ENCODE measurements around the gene ZNF76.

ZNF76 gene

DNA sequence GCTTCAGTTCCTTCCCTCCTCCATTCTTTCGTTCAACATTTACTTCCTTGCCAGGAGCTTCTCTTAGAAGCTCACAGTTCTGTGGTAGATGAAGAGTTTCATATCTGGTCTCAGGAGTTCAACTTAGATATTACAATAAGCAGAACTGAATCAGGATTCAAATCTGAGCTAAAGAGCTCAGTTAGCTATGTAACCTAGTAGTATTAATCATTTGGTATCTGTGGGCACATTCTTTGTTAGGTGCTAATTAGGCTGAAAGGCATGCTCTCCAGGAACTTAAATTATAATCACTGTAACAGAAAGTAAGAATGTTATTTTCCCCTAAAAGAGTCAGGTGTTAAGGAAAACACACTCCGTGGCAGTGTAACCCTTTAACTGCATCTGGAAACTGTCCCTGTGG lies 8.4 kb downstream of the ZNF76 start:
- DNase-seq (ENCODE audit: low spot score): no peak

DNA sequence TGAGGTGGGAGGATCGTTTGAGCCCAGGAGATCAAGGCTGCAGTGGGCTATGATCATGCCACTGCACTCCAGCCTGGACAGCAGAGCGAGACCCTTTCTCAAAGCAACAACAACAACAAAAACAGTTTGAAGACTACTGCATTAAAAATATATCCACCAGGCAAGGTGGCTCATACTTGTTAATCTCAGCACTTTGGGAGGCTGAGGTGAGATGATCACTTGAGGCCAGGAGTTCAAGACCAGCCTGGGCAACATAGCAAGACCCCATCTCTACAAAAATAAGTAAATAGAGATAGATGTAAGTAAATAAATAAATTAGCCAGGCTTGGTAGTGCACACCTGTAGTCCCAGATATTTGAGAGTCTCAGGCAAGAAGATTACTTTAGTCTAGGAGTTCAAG lies 12.5 kb downstream of the ZNF76 start:
- DNase-seq (ENCODE audit: low spot score): no peak

DNA sequence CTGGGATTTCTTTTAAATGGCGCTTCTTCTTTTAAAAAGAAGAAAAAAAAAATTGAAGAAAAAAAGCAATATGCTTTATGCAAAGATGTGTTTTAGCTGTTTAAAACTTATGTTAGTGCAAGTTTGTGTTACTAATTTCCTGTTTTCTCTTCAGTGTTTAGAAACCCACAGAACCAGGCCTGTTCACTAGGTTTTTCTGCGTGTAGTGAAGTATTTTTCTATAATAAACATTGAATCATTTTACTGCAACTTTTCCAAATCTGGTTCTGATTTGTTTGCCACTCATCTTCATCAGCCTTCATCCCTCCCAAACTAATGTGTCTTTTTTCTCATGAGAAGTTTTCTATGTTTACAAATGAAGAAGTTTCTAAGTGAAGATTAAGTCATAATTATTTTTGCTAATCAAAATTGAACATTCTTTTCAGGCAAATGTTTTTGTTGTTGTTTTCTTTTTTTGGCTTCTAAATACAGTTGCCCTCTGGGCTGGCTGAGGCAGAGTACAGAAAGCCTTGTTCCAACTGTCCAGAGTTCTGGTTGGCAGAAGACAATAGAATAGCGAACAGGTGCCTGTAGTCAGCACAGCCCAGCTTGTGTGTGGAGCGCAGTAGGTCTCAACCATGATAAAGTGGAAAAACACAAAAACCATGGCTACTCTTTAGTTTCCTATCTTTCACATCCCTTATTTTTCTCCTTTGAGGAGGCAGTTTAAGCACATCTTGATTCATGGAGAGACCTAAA lies 14.5 kb downstream of the ZNF76 start:
- no peak for DNase-seq (ENCODE audit: low spot score)

DNA sequence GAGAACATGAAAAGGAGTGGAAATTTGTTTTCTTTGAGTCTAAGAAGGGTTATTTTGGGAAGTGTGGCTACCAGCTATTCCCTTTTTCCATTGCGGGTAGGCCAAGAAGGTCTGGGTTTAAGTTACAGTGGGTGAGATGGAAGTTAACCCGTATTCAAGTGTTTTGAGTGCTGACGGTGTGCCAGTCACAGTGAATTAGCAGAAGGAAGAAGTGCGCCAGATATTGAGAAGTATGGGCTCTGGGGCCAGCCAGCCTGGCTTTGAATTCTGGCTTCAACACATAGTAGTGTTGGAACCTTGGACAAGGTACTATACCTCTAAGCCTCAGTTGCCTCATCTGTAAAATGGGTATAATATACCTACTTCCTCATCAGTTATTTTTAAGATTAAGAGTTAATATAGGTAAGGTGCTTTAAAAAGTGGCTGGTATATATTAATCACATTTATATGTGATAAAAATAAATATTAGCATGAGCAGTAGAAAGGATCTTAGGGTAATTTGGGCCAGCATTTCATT lies 16.3 kb downstream of the ZNF76 start:
- DNase-seq (ENCODE audit: low spot score): no peak

DNA sequence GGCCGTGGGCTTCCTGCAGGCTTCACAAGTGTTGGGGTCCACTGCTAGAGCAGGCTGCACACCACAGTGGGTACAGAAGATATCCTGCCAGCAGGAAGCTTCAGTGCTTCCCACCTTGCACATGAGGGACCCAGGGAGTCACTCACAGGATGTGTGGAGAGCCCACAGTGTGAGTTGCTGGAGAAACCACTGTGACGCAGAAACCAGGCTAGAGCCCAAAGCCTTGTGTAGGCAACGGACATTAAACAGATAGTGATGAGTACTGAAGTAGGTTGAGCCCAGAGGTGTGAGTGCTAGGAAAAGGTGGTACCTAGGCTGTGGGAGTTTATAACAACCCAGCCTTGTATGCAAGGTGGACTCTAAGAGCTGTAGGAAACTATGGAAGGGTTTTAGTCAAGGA lies 19.2 kb downstream of the ZNF76 start:
- no peak for DNase-seq (ENCODE audit: low spot score)

DNA sequence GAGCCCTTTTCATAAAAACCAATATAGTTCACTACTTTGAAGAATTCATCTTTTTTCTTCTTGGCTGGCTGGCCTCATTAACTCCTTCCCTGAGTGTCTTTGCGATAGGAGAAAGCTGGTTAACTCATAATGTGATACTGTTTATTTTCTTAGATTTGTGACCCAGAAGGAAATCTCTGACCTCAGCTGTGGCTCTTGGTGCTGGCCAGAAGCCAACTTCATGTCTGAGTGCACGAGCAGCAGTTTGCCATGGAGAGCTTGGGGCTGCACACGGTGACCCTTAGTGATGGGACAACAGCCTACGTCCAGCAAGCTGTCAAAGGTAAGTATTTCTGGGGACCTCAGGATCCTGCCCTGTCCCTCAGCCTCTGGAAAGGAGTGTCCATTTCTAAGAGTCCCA lies 21.4 kb downstream of the ZNF76 start:
- no peak for DNase-seq (ENCODE audit: low spot score)

DNA sequence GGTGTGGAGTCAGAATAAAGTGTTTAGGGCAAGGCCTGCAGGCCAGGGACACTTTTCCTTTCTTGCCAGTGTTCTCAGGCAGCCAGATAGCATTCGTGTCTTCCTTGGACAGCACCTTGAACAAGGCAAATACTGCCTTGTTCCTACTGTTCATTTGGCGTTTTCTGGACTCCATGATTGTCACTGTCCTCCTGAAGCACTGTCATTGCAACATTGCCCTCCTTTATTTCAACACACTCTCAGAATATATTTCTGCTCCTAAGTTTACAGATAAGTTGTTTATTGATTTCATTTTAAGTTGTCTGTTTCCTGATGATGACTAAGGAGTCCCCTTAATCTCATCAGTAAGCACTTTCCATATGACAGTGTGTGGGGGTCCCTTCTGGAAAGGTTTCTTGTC lies 22.9 kb downstream of the ZNF76 start:
- DNase-seq (ENCODE audit: low spot score): no peak

DNA sequence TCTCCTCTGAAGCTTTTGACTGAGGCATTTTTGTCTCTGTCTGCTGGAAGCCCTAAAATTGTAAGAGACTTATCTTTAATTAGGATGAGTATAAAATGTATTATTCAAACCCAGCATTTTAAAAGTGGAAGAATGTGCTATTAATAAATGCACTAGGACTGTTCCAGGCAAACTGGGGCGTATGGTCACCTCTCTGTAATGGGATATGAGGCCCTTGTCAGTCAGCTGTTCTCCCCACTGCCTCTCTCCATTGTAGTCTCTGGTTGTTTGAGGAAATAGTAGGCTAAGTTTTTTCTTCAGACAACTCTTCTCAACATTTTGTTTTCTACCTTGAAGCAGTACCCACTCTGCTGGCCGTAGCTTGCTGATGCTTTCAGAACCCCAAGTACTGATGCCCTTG lies 23.8 kb downstream of the ZNF76 start:
- DNase-seq (ENCODE audit: low spot score): no peak

DNA sequence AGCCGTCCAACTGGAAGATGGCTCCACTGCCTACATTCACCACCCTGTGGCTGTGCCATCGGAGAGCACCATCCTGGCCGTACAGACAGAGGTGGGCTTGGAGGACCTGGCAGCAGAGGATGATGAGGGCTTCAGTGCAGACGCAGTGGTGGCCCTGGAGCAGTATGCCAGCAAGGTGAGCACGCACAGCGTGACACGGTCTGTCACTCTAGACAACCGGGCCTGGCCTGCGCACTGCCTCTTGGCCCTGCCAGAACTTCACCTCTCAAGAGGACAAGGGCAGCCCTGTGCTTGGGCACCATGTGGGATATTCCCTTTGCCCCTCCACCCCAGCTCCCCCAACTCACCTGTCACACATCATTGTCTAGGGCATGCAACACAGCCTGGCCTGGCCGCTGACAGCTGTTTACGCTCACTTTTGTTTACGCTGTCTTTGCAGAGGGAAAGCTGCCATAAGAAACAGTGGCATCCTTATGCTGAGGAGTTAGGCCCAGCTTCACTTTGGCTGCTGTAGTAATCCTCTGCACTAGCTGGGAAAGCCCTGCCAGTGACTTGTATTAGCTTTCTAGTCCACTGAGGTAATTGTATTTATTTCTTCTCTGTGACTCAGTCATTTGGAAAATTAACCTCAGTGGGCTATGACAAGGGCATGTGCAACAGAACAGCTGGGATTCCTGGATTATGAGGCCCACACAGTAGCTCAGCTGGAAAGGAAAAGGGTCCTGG lies 28.3 kb downstream of the ZNF76 start:
- DNase-seq (ENCODE audit: low spot score): no peak

DNA sequence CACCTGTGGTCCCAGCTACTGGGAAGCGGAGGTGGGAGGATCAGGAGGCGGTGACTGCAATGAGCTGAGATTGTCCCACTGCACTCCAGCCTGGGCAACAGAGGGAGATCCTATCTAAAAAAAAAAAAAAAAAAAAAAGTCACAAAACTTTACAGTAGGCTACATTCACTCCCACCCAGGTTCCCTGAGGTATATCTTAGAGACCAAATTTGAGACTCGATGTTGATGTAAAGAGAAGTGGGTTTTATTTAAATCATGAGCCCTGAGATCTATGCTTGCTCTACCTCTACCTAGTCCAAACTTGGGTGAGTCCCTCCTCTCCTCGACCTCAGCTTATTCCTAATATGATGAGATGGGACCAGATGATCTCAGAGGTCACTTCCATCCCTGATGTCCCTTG lies 29.3 kb downstream of the ZNF76 start:
- no peak for DNase-seq (ENCODE audit: low spot score)

DNA sequence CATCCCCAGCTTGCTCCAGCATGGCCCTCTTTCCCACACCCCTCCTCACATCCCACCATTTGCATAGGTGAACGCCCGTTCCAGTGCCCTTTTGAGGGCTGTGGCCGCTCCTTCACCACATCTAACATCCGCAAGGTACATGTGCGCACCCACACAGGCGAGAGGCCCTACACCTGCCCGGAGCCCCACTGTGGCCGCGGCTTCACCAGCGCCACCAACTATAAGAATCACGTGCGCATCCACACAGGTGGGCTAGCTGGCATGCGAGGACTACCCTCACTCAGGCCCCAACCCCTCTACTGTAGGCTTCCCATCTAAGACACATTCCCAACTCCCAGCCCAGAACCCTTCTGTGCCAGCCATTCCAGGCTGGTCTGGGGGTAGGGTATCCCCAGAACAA lies 32.0 kb downstream of the ZNF76 start:
- no peak for DNase-seq (ENCODE audit: low spot score)

DNA sequence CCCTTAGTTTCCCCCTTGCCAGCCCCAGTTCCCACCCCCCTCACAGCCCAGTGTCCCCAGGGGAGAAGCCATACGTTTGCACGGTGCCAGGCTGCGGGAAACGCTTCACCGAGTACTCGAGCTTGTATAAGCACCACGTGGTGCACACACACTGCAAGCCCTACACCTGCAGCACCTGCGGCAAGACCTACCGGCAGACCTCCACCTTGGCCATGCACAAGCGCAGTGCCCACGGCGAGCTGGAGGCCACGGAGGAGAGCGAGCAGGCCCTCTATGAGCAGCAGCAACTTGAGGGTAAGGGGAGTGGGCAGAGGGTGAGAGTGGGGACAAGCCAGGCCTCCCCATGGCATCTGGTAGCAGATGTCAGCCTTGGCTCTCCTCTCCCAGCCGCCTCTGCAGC lies 33.0 kb downstream of the ZNF76 start:
- no peak for DNase-seq (ENCODE audit: low spot score)

DNA sequence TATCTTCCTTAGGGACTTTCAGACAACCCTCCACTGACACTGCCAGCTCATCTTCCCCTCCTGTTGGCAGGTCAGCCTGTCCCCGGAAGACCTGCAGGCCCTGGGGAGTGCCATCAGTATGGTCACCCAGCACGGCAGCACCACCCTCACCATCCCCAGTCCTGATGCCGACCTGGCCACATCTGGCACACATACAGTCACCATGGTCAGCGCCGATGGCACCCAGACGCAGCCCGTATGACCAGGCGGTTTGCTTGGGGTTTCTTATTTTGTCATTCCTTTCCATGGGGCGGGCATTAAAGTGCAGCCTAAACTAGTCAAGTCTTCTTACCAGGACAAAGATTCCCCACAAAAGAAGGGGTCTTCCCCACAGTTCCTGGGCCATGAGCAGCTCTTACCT lies 34.1 kb downstream of the ZNF76 start:
- no peak for DNase-seq (ENCODE audit: low spot score)

DNA sequence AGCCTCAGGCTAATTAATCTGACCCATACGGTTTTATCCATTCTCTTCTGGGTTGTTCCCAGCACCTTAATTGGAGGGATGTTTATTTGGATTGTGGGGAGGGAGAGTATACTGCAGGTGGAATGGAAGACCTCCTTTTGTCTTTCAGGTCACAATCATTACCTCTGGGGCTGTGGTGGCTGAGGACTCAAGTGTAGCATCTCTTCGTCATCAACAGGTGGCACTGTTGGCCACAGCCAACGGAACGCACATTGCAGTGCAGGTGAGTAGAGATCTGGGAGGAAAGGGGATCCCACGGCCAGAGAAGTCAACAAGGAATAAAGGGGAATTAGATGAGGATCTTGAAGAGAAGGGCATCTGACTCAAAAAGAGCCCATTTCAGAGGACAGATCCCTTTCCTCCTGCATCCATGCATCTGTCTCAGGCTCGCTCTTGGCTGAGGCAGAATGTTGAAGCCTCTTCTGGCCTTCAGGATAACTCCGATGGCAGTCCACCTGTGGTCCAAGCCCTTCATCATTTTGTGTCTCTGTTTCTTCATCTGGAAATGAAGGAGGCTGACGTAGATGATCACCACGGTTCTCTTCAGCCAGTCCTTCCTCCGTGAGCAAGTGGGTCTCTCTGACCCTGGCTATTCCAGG lies 34.9 kb downstream of the ZNF76 start:
- DNase-seq (ENCODE audit: low spot score): no peak

DNA sequence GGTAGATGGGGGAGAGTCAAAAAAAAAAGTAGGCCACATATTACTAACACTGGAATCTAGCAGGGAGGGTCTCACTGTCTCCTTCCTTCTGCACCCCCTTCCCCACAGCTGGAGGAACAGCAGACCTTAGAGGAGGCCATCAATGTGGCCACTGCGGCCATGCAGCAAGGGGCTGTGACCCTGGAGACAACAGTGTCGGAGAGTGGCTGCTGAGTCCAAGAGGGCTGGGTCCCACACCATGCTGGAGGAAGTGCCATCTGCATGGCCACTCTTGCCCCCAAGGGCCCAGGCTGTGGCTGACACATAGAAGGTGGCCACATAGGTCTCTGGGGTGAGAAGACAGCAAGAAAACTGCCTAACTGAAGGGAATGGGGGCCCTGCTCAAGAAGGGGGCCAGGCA lies 35.5 kb downstream of the ZNF76 start:
- DNase-seq (ENCODE audit: low spot score): no peak

DNA sequence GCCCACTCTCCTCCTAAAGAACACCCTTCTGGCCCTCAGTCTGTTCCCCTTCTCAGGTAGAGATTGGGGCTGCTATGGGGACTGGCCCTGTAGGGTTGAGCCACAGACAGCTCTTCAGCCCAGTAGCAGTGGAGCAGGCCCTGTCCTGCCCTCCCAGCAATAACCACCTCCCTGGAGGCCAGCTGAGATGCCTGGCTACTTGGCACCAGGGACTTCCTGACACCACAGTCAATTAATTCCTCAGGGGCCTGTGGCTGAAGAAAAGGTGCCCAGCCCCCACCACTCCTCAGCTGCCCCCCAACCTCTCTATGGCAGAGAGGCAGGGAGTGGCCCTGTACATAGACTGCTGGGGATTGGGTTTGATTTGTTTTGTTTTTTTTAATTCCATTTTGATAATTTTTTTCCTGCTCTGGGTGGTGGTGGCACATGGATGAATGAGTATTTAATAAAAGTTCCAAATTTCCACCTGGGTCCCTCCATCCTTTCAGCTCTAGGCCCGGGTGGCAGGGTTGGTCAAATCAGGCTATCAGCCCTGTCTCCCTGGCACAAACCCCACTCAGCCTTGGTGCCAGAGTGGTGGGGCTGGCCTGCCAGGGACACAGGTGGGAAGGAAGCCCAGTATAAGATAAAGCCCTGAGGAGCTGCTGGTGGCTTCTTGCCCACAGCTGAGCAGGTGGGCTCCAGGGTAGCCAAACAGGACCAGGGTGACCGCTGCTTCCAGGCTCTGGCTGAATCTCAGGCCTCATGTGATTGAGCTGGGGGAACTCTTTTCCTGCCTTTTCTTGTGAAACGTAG lies 36.2 kb downstream of the ZNF76 start:
- DNase-seq (ENCODE audit: low spot score): no peak

DNA sequence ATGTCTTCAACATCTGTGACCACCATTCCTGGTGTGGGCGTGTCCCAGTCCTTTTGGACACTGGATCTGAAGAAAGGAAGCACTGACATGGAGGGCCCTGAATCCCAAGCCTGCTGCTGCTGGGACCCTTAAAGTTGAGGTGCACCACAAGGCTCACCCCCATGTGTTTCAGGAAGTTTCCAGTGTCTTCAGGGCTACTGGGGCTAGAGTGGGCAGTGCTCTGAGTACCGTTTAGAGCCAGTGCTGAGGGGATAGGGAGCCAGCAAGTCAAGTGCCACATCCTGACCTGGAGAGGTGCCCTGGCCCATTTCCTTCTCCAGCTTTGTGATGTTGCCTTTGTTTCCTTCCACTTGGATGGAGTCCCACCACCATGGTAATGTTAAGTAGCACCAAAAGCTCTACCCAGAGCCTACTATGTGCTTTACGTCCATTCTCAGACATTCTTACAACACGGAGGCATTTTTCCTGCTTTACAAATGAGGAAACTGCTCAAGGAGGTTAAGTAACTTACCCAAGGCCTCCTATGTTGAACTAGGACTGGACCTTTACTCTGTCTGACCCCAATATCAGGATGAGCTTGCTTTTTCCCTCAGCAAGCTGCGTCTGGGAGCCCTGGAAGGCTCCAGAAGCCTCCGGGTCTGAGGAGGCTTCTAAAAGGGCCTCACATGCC lies 37.5 kb downstream of the ZNF76 start:
- DNase-seq (ENCODE audit: low spot score): no peak

DNA sequence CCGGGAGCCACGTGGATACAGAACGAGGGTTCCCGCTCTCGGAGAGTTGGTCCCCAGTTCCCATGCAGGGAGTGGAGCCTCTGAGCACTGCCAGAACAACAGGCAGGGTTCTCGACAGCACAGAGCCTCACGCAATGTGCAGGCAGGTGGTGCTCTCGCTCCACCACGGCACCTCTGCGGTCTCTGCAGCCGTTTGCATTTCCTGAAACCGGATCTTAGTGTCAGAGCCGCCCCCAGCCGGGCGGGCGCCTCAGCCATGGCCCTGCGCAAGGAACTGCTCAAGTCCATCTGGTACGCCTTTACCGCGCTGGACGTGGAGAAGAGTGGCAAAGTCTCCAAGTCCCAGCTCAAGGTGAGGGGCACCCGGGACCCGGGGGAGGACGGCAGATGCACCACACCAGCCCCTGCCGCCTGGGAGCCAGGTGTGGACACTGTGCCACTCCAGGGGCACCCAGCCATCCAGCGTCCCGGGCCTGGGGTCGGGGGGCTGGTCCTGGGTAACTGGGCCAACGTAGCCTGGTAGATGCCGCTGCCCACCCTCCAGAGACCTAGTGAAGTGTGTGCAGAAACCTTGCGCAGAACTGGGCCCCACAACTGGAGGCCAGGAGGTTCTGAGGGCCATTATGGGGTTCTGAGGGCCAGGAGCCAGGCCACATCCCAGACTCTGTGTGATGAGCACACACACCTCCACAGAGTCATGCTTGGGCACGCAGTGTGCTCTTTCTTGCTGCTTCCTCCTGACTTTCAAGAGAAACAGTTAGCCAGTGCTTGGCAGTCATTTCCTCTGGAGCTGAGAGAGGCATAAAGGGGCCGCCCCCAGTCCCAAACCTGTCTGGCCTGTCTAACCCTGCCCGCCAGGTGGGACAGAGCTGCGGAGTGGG lies 38.3 kb downstream of the ZNF76 start, which contains the start of gene DEF6:
Gene DEF6 (plus strand): TSS at position 218 of the 881 bp plus-strand sequence. CDS start 39 bp downstream, at position 257.
- peak; percentile 29 for DNase-seq (ENCODE audit: low spot score)

DNA sequence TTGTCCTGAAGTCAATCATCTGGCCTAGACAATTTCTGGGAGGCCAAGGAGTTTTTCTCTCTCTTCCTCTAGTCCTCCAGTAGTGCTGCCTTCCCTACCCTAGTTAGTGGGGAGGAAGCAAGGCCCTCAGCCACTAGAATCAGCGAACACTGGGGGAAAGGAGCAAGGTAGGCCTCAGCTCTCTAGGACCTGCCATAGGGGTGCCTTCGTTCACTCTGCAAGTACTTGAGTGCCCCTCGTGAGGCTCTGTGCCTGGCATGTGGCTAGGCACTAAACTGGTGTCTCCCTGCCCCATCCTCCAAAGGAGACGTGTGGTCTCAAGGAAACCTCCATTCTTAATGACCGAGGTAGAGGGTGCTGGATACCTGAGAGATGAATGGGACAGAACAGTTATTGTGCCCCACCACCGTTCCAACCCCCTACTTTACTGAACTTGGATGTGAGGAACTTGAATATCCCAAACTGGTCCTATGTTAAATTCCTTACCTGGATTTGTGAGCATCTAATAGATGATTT lies 39.1 kb downstream of the ZNF76 start:
- DNase-seq (ENCODE audit: low spot score): no peak

DNA sequence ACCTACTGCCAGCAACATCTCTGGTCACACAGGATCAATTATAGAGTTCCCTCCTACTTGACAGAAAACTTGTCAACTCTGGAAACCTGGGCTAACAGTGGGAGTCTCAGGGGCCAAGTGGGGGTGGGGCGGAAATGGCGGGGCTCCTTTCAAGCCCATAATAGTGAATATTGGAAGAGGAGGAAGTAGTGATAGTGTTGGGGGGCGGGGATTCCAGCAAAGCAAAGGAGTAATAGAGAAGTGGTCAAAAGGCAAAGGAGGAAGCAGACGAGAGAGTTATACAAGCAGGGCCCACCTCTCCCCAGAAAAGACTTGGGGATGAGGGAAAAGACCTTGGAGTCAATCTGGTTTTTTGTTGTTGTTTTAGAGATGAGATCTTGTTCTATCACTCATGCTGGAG lies 40.1 kb downstream of the ZNF76 start:
- no peak for DNase-seq (ENCODE audit: low spot score)

All from putamen (tissue), 1 donor.